CD14-positive monocyte (primary cell): ENCODE results near the gene PKDCC. TPM values are rescaled to one million over a fixed set of nuclear protein-coding genes. Genes with fewer than 3 reads are reported as not detected.
A peak's percentile ranks its signal among the peaks of the same experiment; 100 is the strongest.

ENCODE experiments used
- DNase-seq, 3 donors: peaks; one replicate each; pipeline ENCODE4 v3.0.0-alpha.2; 2011 to 2022
- H2AFZ ChIP-seq: 2 replicates; pipeline ENCODE4 v1.6.0; 2012; ENCODE audit warnings: mild to moderate bottlenecking, low read depth, low read length, inconsistent platforms; ENCODE audit not compliant: insufficient read depth, poor library complexity, severe bottlenecking
- H3K27ac ChIP-seq, 2 donors: 1 replicate in 1 of 2; 2 replicates in 1 of 2; pipeline ENCODE4 v1.5.1; 2012 to 2013; ENCODE audit warnings: low read length in 2 of 2, control low read depth in 1 of 2, inconsistent platforms in 1 of 2, low read depth in 1 of 2, mild to moderate bottlenecking in 1 of 2
- H3K27me3 ChIP-seq, 2 donors: one replicate each; pipeline versions ENCODE4 v1.6.0 to v1.6.1; 2011 to 2013; ENCODE audit warnings: low read length in 2 of 2; ENCODE audit not compliant: control insufficient read depth in 2 of 2, insufficient read depth in 2 of 2
- H3K36me3 ChIP-seq, 2 donors: replicated peaks in 1 of 2; 1 replicate in 1 of 2; 2 replicates in 1 of 2; pipeline versions ENCODE4 v1.5.1 to v1.6.1; 2012 to 2013; ENCODE audit warnings: low read length in 2 of 2, control low read depth in 1 of 2, inconsistent platforms in 1 of 2, mild to moderate bottlenecking in 1 of 2; ENCODE audit not compliant: insufficient read depth in 2 of 2, control insufficient read depth in 1 of 2
- H3K4me1 ChIP-seq, 2 donors: 1 replicate in 1 of 2; 2 replicates in 1 of 2; pipeline versions ENCODE4 v1.5.1 to v1.6.1; 2012 to 2013; ENCODE audit warnings: low read length in 2 of 2, control low read depth in 1 of 2, inconsistent platforms in 1 of 2, mild to moderate bottlenecking in 1 of 2, moderate library complexity in 1 of 2; ENCODE audit not compliant: insufficient read depth in 2 of 2, control insufficient read depth in 1 of 2
- H3K4me2 ChIP-seq: replicated peaks from 2 replicates; pipeline ENCODE3; 2012; ENCODE audit warnings: low read length, moderate library complexity, mild to moderate bottlenecking; ENCODE audit not compliant: poor library complexity, severe bottlenecking; ENCODE audit errors: extremely low read depth
- H3K4me3 ChIP-seq, 3 experiments: fragments of 200-600 bp in 1 of 3; sonication (generic) in 1 of 3; replicated peaks in 1 of 3; 1 replicate in 2 of 3; 2 replicates in 1 of 3; pipeline ENCODE4 v1.5.1; 2011 to 2013; ENCODE audit warnings: low read length in 3 of 3, mild to moderate bottlenecking in 3 of 3, control low read depth in 2 of 3, low read depth in 2 of 3, inconsistent platforms in 1 of 3, moderate library complexity in 1 of 3
- H3K79me2 ChIP-seq: 2 replicates; pipeline ENCODE4 v1.6.0; 2012; ENCODE audit warnings: mild to moderate bottlenecking, control low read depth, inconsistent platforms, low read length, moderate library complexity; ENCODE audit not compliant: insufficient read depth
- H3K9ac ChIP-seq: 2 replicates; pipeline ENCODE4 v1.6.0; 2017; ENCODE audit warnings: low read length, mild to moderate bottlenecking; ENCODE audit not compliant: insufficient read depth, poor library complexity, severe bottlenecking
- H3K9me3 ChIP-seq, 2 donors: replicated peaks in 1 of 2; 1 replicate in 1 of 2; 2 replicates in 1 of 2; pipeline versions ENCODE4 v1.5.1 to v1.6.1; 2012 to 2013; ENCODE audit warnings: low read length in 2 of 2, control low read depth in 1 of 2; ENCODE audit not compliant: control insufficient read depth in 1 of 2, insufficient read depth in 1 of 2
- H4K20me1 ChIP-seq: 2 replicates; pipeline ENCODE4 v1.6.0; 2012; ENCODE audit warnings: mild to moderate bottlenecking, low read length, control low read depth, moderate library complexity; ENCODE audit not compliant: insufficient read depth
- H3K27ac Mint-ChIP-seq, 7 donors: one replicate each; pipeline ENCODE4 v1.8.0; 2020; ENCODE audit warnings: mild to moderate bottlenecking in 7 of 7, mixed read lengths in 7 of 7, moderate library complexity in 6 of 7, inconsistent platforms in 2 of 7
- H3K27me3 Mint-ChIP-seq, 3 donors: one replicate each; pipeline ENCODE4 v1.8.0; 2021 to 2022; ENCODE audit warnings: low read depth in 3 of 3, mild to moderate bottlenecking in 3 of 3, mixed read lengths in 3 of 3, moderate library complexity in 3 of 3, inconsistent platforms in 1 of 3
- H3K36me3 Mint-ChIP-seq, 2 donors: one replicate each; pipeline ENCODE4 v1.8.0; 2020; ENCODE audit warnings: mixed read lengths in 2 of 2, inconsistent platforms in 1 of 2, mild to moderate bottlenecking in 1 of 2
- H3K4me1 Mint-ChIP-seq: one replicate; pipeline ENCODE4 v1.8.0; 2020; ENCODE audit warnings: mild to moderate bottlenecking, mixed read lengths
- H3K4me3 Mint-ChIP-seq, 2 donors: one replicate each; pipeline ENCODE4 v1.8.0; 2020; ENCODE audit warnings: mild to moderate bottlenecking in 2 of 2, mixed read lengths in 2 of 2, moderate library complexity in 1 of 2
- H3K9me3 Mint-ChIP-seq, 7 donors: one replicate each; pipeline ENCODE4 v1.8.0; 2020 to 2022; ENCODE audit warnings: mixed read lengths in 7 of 7, mild to moderate bottlenecking in 6 of 7, moderate library complexity in 6 of 7, inconsistent platforms in 2 of 7
- CTCF ChIP-seq: fragments of 200-600 bp; IDR thresholded peaks from one replicate; pipeline ENCODE4 v1.8.0; 2022; ENCODE audit warnings: antibody characterized with exemption, mild to moderate bottlenecking
- WGBS: methylation state at CpG from one replicate; pipeline ENCODE4 v1.1.5; 2013; ENCODE audit warnings: missing lambda C conversion rate; ENCODE audit not compliant: insufficient coverage; 5-methylcytosine and 5-hydroxymethylcytosine counted together
- intact Hi-C, 2 donors: fragments of 100-400 bp; cut with micrococcal nuclease; formaldehyde crosslinking; loops; one replicate each; pipeline versions ENCODE4 v1.15.0 to v1.15.1; 2023
- polyA plus RNA-seq, 3 donors: library from polyadenylated mRNA; depleted of rRNA in 1 of 3; unstranded in 2 of 3; stranded (reverse) in 1 of 3; fragments of 300-500 nt in 2 of 3; fragments of >200 nt in 1 of 3; fragmentation: Illumina TruSeq in 2 of 3; gene quantifications; 1 replicate in 2 of 3; 2 replicates in 1 of 3; pipeline ENCODE4 v1.2.3, GENCODE V29; 2012 to 2021

The PKDCC gene
- polyA plus RNA-seq, 3 donors, result not detected

GRCh38 chr2:42029639-42030199, 18.1 kb upstream of the PKDCC start:
- no peak for TF ChIP-seq CTCF

GRCh38 chr2:42030200-42030759, 17.5 kb upstream of the PKDCC start:
- DNase-seq, result no peak
- Mint-ChIP-seq H3K4me3 (no peak overlapping the region), H3K27me3 (peaks cover 1 to 10% (median 2%) of the 10 kb centered on the region in 3 donors), H3K9me3 (peaks cover 0 to 6% (median 0%) of the 10 kb centered on the region in 7 donors), H3K27ac (no peak overlapping the region), H3K4me1 (peaks cover 13% of the 10 kb centered on the region), H3K36me3 (no peaks in the 10 kb centered on the region)
- Histone ChIP-seq H3K4me3 (no peak overlapping the region), H3K36me3 (no peaks in the 10 kb centered on the region), H3K27me3 (no peaks in the 10 kb centered on the region), H2AFZ (no peak overlapping the region), H3K9ac (no peak overlapping the region), H3K79me2 (no peaks in the 10 kb centered on the region), H3K9me3 (no peaks in the 10 kb centered on the region), H4K20me1 (no peaks in the 10 kb centered on the region), H3K4me2 (no peak overlapping the region), H3K4me1 (peaks cover 7 to 8% of the 10 kb centered on the region in 2 donors), H3K27ac (no peak overlapping the region)
- WGBS, result 76% methylated on average over 13 of the region's 19 CpGs
- TF ChIP-seq CTCF, result no peak
- intact Hi-C loops, result no loop called here

More at GRCh38 chr2:42029639-42030199, 18.1 kb upstream of the PKDCC start:
- 58% methylated on average over 2 of the region's 4 CpGs for WGBS
- no peaks in the 10 kb centered on the region for H3K36me3 Mint-ChIP-seq
- H3K9ac ChIP-seq, result no peak overlapping the region
- peaks cover 13% of the 10 kb centered on the region for H3K4me1 Mint-ChIP-seq
- no peaks in the 10 kb centered on the region for H3K79me2 ChIP-seq
- no peaks in the 10 kb centered on the region for H3K27me3 ChIP-seq
- no peaks in the 10 kb centered on the region for H3K36me3 ChIP-seq
- H3K9me3 Mint-ChIP-seq, result peaks cover 0 to 6% (median 0%) of the 10 kb centered on the region in 7 donors
- no peak overlapping the region for H3K4me3 Mint-ChIP-seq
- H3K4me3 ChIP-seq, result no peak overlapping the region
- no peak overlapping the region for H2AFZ ChIP-seq
- H3K27ac Mint-ChIP-seq, result peak overlapping the region in 1 of 7 donors; percentile 17
- H3K9me3 ChIP-seq, result no peaks in the 10 kb centered on the region
- no peak for DNase-seq
- H3K4me2 ChIP-seq, result no peak overlapping the region
- H3K27ac ChIP-seq, result no peak overlapping the region
- peaks cover 7 to 8% of the 10 kb centered on the region in 2 donors for H3K4me1 ChIP-seq
- intact Hi-C loops, result no loop called here
- H4K20me1 ChIP-seq, result no peaks in the 10 kb centered on the region
- peaks cover 1 to 10% (median 2%) of the 10 kb centered on the region in 3 donors for H3K27me3 Mint-ChIP-seq
